GM18505 (cell line): ENCODE measurements around the gene RUVBL1.

Experiments used
- ATAC-seq: cut with Tn5 transposase; IDR thresholded peaks from one replicate; pipeline ENCODE4 v1.9.1; 2021; ENCODE audit not compliant: unreplicated experiment
- POLR2A ChIP-seq: IDR thresholded peaks from 4 replicates; pipeline ENCODE4 v1.6.1; 2011; ENCODE audit warnings: borderline replicate concordance; ENCODE audit not compliant: insufficient read depth, insufficient read length; ENCODE audit errors: extremely low read depth

Gene RUVBL1

DNA sequence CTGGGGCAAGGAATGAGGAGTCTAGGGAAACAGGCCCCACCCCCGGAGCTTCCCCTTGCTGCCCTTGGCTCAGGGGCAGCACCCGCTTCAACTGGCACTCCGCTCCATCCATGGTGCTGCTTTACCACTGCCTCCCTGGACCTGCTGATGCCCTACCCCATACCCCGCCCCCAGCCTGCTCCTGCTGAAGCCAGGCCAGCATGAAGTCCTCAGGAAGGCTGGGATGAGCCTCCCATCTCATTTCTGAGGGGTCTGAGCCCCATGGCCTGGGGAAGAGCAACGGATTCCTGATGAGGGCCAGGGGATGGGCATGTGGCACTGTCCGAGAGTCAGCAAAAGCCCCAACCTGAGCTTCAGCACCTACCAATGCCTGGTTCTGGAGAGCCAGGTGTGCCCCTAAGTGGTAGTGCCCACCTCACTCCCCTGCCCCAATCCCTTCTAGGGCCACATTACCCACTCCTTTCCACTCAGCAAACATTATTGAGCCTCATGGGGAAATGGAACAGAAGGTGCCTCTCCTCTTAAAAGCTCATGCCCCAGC is 50.4 kb downstream of the RUVBL1 start:
- ATAC-seq = no peak
- TF ChIP-seq POLR2A = no peak

DNA sequence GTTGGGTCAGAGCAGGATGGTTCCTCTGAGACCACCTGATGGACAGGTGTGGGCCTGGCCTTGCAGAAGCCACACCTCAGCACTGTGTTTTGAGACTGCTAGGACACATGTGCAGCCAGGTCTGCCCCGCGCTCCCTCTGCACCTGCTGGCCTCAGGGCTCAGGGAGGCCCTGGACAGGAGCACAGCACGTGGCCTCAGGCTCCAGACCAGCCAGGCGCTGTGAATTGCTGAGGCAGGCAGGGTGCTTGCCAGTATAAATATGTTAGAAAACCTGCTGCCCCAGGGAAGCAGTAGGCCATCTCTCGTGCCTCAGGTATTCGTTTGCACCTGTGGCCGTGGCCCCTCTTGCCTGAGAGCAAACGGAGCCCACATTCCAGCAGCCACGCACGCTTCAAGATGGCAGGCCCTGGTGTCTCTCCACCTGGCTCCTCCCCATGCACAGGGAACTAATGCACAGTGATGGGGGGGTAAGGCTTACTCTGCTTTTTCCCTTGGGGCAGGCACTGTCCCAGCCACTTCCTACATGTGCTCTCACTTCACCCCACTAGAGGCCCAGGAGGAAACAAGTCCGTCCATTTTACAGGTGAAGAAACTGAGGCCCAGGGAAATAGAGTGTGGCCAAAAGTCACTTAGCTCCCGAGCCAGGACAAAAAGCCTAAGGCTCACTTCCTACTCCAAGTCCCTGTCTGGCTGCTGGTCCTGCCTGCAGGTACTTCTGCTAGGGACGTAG is 51.0 kb downstream of the RUVBL1 start:
- ATAC-seq = no peak
- TF ChIP-seq POLR2A = no peak

- no peak for TF ChIP-seq POLR2A
- no peak for ATAC-seq
Observed at GRCh38 chr3:128071771-128072453, 51.7 kb downstream of the RUVBL1 start.

GRCh38 chr3:128070898-128071591 is 52.6 kb downstream of the RUVBL1 start:
- peak; percentile 28 for TF ChIP-seq POLR2A
- ATAC-seq = no peak

DNA sequence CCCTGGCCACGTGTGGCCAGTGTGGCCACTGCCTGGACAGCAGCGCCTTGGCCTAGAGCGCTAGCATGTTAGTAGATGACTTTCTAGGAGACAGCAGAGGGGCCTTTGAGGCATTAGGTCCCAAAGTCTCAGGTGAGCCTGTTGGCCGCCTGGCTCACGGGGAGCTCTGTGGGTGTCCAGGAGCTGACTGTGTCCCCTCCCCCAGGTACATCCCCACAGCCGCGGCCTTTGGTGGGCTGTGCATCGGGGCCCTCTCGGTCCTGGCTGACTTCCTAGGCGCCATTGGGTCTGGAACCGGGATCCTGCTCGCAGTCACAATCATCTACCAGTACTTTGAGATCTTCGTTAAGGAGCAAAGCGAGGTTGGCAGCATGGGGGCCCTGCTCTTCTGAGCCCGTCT is 54.3 kb downstream of the RUVBL1 start:
- no peak for ATAC-seq
- no peak for TF ChIP-seq POLR2A

GRCh38 chr3:128068156-128068620 is 55.4 kb downstream of the RUVBL1 start:
- no peak for ATAC-seq
- TF ChIP-seq POLR2A = no peak

DNA sequence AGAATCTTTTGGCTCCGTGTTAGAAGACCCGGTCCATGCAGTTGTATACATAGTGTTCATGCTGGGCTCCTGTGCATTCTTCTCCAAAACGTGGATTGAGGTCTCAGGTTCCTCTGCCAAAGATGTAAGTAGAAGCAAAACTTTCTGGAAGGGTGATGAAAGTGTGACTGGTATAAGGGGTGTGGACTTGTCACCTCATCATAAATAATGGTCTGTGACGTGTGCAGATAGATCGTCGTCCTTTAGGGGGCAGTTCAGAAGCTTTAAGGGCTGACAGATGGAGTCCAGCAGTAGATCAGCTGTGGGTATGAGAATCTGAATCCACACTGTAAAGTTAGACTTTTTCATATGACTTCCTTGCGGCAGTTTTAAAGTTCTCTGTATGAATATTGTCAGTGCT is 56.1 kb downstream of the RUVBL1 start:
- no peak for TF ChIP-seq POLR2A

GRCh38 chr3:128066676-128067075 is 56.9 kb downstream of the RUVBL1 start:
- no peak for TF ChIP-seq POLR2A
- ATAC-seq = no peak

More for the DNA sequence above, 56.1 kb downstream of the RUVBL1 start:
- no peak for ATAC-seq

- no peak for TF ChIP-seq POLR2A
- no peak for ATAC-seq
Observed at GRCh38 chr3:128066114-128066513, 57.5 kb downstream of the RUVBL1 start.

DNA sequence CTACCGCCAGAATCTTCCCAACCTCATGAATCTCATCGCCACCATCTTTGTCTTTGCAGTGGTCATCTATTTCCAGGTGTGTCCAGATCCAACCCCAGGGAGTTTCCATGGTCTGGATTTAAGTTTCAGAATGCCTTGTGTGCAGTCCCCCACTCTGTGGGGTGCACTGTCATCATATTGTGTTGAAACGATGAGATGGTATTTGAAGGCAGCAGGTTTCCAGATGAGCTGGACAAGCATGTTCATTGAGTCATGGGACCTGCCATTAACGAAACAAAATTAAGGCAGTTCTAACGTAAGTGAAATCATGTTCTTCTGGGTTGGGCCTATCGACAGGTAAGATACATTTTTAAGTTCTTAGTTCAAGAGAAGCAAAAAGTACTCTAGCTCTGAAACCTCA is 58.6 kb downstream of the RUVBL1 start:
- no peak for ATAC-seq
- no peak for TF ChIP-seq POLR2A

DNA sequence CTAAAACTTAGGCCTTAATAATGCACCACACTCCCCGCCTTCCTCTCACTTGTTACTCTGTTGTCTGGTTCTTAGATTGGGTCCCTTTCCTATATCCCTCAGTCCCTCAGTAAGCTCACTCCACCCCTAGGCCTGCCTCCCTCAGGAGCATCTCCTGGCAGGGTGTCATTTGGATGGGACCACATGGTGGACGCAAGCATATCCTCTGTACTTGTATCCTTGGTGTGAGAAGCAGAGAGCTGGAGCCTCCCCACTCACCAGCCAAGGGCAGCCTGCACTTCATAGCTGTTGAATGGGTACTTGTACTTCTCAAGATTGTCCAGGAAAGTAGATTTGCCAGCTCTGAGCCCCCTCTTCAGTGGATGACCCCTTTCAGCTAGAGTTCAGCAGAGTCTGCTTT is 59.7 kb downstream of the RUVBL1 start:
- no peak for TF ChIP-seq POLR2A
- ATAC-seq = no peak

- TF ChIP-seq POLR2A = peak; percentile 15
- no peak for ATAC-seq
Observed at GRCh38 chr3:128062033-128062745, 61.4 kb downstream of the RUVBL1 start.

GRCh38 chr3:128060473-128061381 is 62.9 kb downstream of the RUVBL1 start:
- no peak for ATAC-seq

GRCh38 chr3:128056258-128056657 is 67.4 kb downstream of the RUVBL1 start:
- no peak for TF ChIP-seq POLR2A
- no peak for ATAC-seq

More at GRCh38 chr3:128060473-128061381, 62.9 kb downstream of the RUVBL1 start:
- TF ChIP-seq POLR2A = no peak
